ENCODE results near the gene TMEM54.

- no peak for TF ChIP-seq CTCF (IDR thresholded peaks at IDR 0.05)
- no peak for TF ChIP-seq POLR2A (IDR thresholded peaks at IDR 0.05)
These were observed 5.5 kb upstream of the TMEM54 start for GRCh38 chr1:32906654-32907053.
